ENCODE results near the gene RAC2. TPM values are rescaled to one million over a fixed set of nuclear protein-coding genes. Genes with fewer than 3 reads are reported as not detected.

The RAC2 gene
- total and polyA plus RNA-seq, 5 donors from 2014 or later = 537 to 1,162 (median 922) TPM

- Histone ChIP-seq H3K4me3 (ENCODE audit: low read depth, low read length) (no peak overlapping the region), H3K9me3 (ENCODE audit: control insufficient read depth in 2 of 2, low read length in 2 of 2) (peaks cover 0 to 1% of the 10 kb centered on the region in 2 experiments), H3K4me1 (ENCODE audit: control insufficient read depth, insufficient read depth, low read length, poor library complexity, severe bottlenecking) (peaks cover 16% of the 10 kb centered on the region), H3K27ac (ENCODE audit: insufficient read depth, low read length, poor library complexity, severe bottlenecking) (no peak overlapping the region), H3K36me3 (ENCODE audit: control insufficient read depth, insufficient read depth, low read length) (no peaks in the 10 kb centered on the region), H3K27me3 (ENCODE audit: control insufficient read depth, insufficient read depth, low read length) (no peaks in the 10 kb centered on the region)
- Mint-ChIP-seq H3K4me1 (peaks cover 9 to 40% (median 23%) of the 10 kb centered on the region in 4 donors), H3K9me3 (peaks cover 0 to 2% (median 0%) of the 10 kb centered on the region in 7 donors), H3K27me3 (peaks cover 12% of the 10 kb centered on the region), H3K36me3 (no peaks in the 10 kb centered on the region), H3K4me3 (no peak overlapping the region), H3K27ac (no peak overlapping the region)
- ATAC-seq (ENCODE audit: low read depth in 2 of 2) (no peak), DNase-seq (no peak)
Observed at GRCh38 chr22:37258753-37259401, 14.8 kb upstream of the RAC2 start.

- peaks cover 9 to 40% (median 23%) of the 10 kb centered on the region in 4 donors for H3K4me1 Mint-ChIP-seq
- no peaks in the 10 kb centered on the region for H3K36me3 ChIP-seq (ENCODE audit: control insufficient read depth, insufficient read depth, low read length)
- H3K4me3 ChIP-seq (ENCODE audit: low read depth, low read length) = no peak overlapping the region
- peaks cover 0 to 1% (median 0%) of the 10 kb centered on the region in 7 donors for H3K9me3 Mint-ChIP-seq
- DNase-seq (no peak), ATAC-seq (ENCODE audit: low read depth in 2 of 2) (no peak)
- H3K36me3 Mint-ChIP-seq = no peaks in the 10 kb centered on the region
- H3K4me3 Mint-ChIP-seq = no peak overlapping the region
- no peaks in the 10 kb centered on the region for H3K9me3 ChIP-seq (ENCODE audit: control insufficient read depth in 2 of 2, low read length in 2 of 2)
- H3K27ac ChIP-seq (ENCODE audit: insufficient read depth, low read length, poor library complexity, severe bottlenecking) = no peak overlapping the region
- no peaks in the 10 kb centered on the region for H3K27me3 ChIP-seq (ENCODE audit: control insufficient read depth, insufficient read depth, low read length)
- peaks cover 12% of the 10 kb centered on the region for H3K27me3 Mint-ChIP-seq
- H3K4me1 ChIP-seq (ENCODE audit: control insufficient read depth, insufficient read depth, low read length, poor library complexity, severe bottlenecking) = peaks cover 16% of the 10 kb centered on the region
- no peak overlapping the region for H3K27ac Mint-ChIP-seq
Observed at GRCh38 chr22:37258005-37258752, 14.1 kb upstream of the RAC2 start.

GRCh38 chr22:37256075-37256726, 12.1 kb upstream of the RAC2 start:
- no peak overlapping the region for H3K27ac ChIP-seq (ENCODE audit: insufficient read depth, low read length, poor library complexity, severe bottlenecking)
- H3K36me3 ChIP-seq (ENCODE audit: control insufficient read depth, insufficient read depth, low read length) = no peaks in the 10 kb centered on the region
- ATAC-seq (ENCODE audit: low read depth in 2 of 2) (no peak), DNase-seq (no peak)
- no peaks in the 10 kb centered on the region for H3K27me3 ChIP-seq (ENCODE audit: control insufficient read depth, insufficient read depth, low read length)
- peak overlapping the region in 2 of 4 donors; percentile 6 to 54 for H3K4me3 Mint-ChIP-seq
- H3K4me1 ChIP-seq (ENCODE audit: control insufficient read depth, insufficient read depth, low read length, poor library complexity, severe bottlenecking) = peaks cover 16% of the 10 kb centered on the region
- peaks cover 12% of the 10 kb centered on the region for H3K27me3 Mint-ChIP-seq
- H3K9me3 Mint-ChIP-seq = peaks cover 0 to 1% (median 0%) of the 10 kb centered on the region in 7 donors
- H3K9me3 ChIP-seq (ENCODE audit: control insufficient read depth in 2 of 2, low read length in 2 of 2) = no peaks in the 10 kb centered on the region
- peak overlapping the region in 1 of 3 donors; percentile 85 for H3K27ac Mint-ChIP-seq
- no peaks in the 10 kb centered on the region for H3K36me3 Mint-ChIP-seq
- peaks cover 9 to 35% (median 23%) of the 10 kb centered on the region in 4 donors for H3K4me1 Mint-ChIP-seq
- H3K4me3 ChIP-seq (ENCODE audit: low read depth, low read length) = no peak overlapping the region

- Histone ChIP-seq H3K36me3 (ENCODE audit: control insufficient read depth, insufficient read depth, low read length) (no peaks in the 10 kb centered on the region), H3K9me3 (ENCODE audit: control insufficient read depth in 2 of 2, low read length in 2 of 2) (no peaks in the 10 kb centered on the region), H3K4me1 (ENCODE audit: control insufficient read depth, insufficient read depth, low read length, poor library complexity, severe bottlenecking) (peaks cover 10% of the 10 kb centered on the region), H3K27ac (ENCODE audit: insufficient read depth, low read length, poor library complexity, severe bottlenecking) (no peak overlapping the region), H3K4me3 (ENCODE audit: low read depth, low read length) (no peak overlapping the region), H3K27me3 (ENCODE audit: control insufficient read depth, insufficient read depth, low read length) (no peaks in the 10 kb centered on the region)
- Mint-ChIP-seq H3K4me3 (peak overlapping the region in 1 of 4 donors; percentile 52), H3K4me1 (peaks cover 9 to 28% (median 17%) of the 10 kb centered on the region in 4 donors), H3K27me3 (peaks cover 6% of the 10 kb centered on the region), H3K27ac (peak overlapping the region in 1 of 3 donors; percentile 80), H3K9me3 (no peaks in the 10 kb centered on the region), H3K36me3 (no peaks in the 10 kb centered on the region)
- DNase-seq (no peak), ATAC-seq (ENCODE audit: low read depth in 2 of 2) (no peak)
Observed at GRCh38 chr22:37255558-37256006, 11.5 kb upstream of the RAC2 start.

GRCh38 chr22:37254867-37255233, 10.8 kb upstream of the RAC2 start:
- no peak overlapping the region for H3K4me3 ChIP-seq (ENCODE audit: low read depth, low read length)
- H3K27me3 ChIP-seq (ENCODE audit: control insufficient read depth, insufficient read depth, low read length) = no peaks in the 10 kb centered on the region
- DNase-seq (peak in 1 of 3 donors; percentile 56), ATAC-seq (ENCODE audit: low read depth in 2 of 2) (peak; percentile 66 to 75)
- Mint-ChIP-seq H3K36me3 (no peaks in the 10 kb centered on the region), H3K4me3 (no peak overlapping the region), H3K4me1 (peaks cover 10 to 31% (median 17%) of the 10 kb centered on the region in 4 donors), H3K27me3 (peaks cover 5% of the 10 kb centered on the region), H3K27ac (peak overlapping the region in 1 of 3 donors; percentile 12), H3K9me3 (no peaks in the 10 kb centered on the region)
- peaks cover 7% of the 10 kb centered on the region for H3K4me1 ChIP-seq (ENCODE audit: control insufficient read depth, insufficient read depth, low read length, poor library complexity, severe bottlenecking)
- no peaks in the 10 kb centered on the region for H3K36me3 ChIP-seq (ENCODE audit: control insufficient read depth, insufficient read depth, low read length)
- H3K9me3 ChIP-seq (ENCODE audit: control insufficient read depth in 2 of 2, low read length in 2 of 2) = no peaks in the 10 kb centered on the region
- no peak overlapping the region for H3K27ac ChIP-seq (ENCODE audit: insufficient read depth, low read length, poor library complexity, severe bottlenecking)

- ATAC-seq (ENCODE audit: low read depth in 2 of 2) (no peak), DNase-seq (no peak)
- no peaks in the 10 kb centered on the region for H3K36me3 Mint-ChIP-seq
- H3K4me3 Mint-ChIP-seq = no peak overlapping the region
- no peak overlapping the region for H3K27ac Mint-ChIP-seq
- H3K9me3 Mint-ChIP-seq = no peaks in the 10 kb centered on the region
- H3K9me3 ChIP-seq (ENCODE audit: control insufficient read depth in 2 of 2, low read length in 2 of 2) = no peaks in the 10 kb centered on the region
- no peak overlapping the region for H3K27ac ChIP-seq (ENCODE audit: insufficient read depth, low read length, poor library complexity, severe bottlenecking)
- no peaks in the 10 kb centered on the region for H3K36me3 ChIP-seq (ENCODE audit: control insufficient read depth, insufficient read depth, low read length)
- peaks cover 7 to 29% (median 16%) of the 10 kb centered on the region in 4 donors for H3K4me1 Mint-ChIP-seq
- peaks cover 7% of the 10 kb centered on the region for H3K4me1 ChIP-seq (ENCODE audit: control insufficient read depth, insufficient read depth, low read length, poor library complexity, severe bottlenecking)
- no peak overlapping the region for H3K4me3 ChIP-seq (ENCODE audit: low read depth, low read length)
- no peaks in the 10 kb centered on the region for H3K27me3 ChIP-seq (ENCODE audit: control insufficient read depth, insufficient read depth, low read length)
- H3K27me3 Mint-ChIP-seq = peaks cover 5% of the 10 kb centered on the region
Observed at GRCh38 chr22:37254209-37254866, 10.3 kb upstream of the RAC2 start.

GRCh38 chr22:37253126-37253660, 9.1 kb upstream of the RAC2 start:
- Mint-ChIP-seq H3K27ac (no peak overlapping the region), H3K27me3 (peaks cover 5% of the 10 kb centered on the region), H3K9me3 (no peaks in the 10 kb centered on the region), H3K36me3 (no peaks in the 10 kb centered on the region), H3K4me1 (peaks cover 8 to 22% (median 13%) of the 10 kb centered on the region in 4 donors), H3K4me3 (no peak overlapping the region)
- H3K27me3 ChIP-seq (ENCODE audit: control insufficient read depth, insufficient read depth, low read length) = no peaks in the 10 kb centered on the region
- H3K27ac ChIP-seq (ENCODE audit: insufficient read depth, low read length, poor library complexity, severe bottlenecking) = no peak overlapping the region
- H3K36me3 ChIP-seq (ENCODE audit: control insufficient read depth, insufficient read depth, low read length) = no peaks in the 10 kb centered on the region
- H3K4me1 ChIP-seq (ENCODE audit: control insufficient read depth, insufficient read depth, low read length, poor library complexity, severe bottlenecking) = peaks cover 7% of the 10 kb centered on the region
- DNase-seq (no peak), ATAC-seq (ENCODE audit: low read depth in 2 of 2) (no peak)
- no peaks in the 10 kb centered on the region for H3K9me3 ChIP-seq (ENCODE audit: control insufficient read depth in 2 of 2, low read length in 2 of 2)
- H3K4me3 ChIP-seq (ENCODE audit: low read depth, low read length) = no peak overlapping the region

All from CD4-positive, CD25-positive, alpha-beta regulatory T cell (primary cell).